ENCODE results near the gene PCNX3. TPM values are rescaled to one million over a fixed set of nuclear protein-coding genes. Genes with fewer than 3 reads are reported as not detected.

PCNX3 gene
- polyA plus RNA-seq, 4 donors, result 24.5 to 38.7 (median 26.3) TPM

DNA sequence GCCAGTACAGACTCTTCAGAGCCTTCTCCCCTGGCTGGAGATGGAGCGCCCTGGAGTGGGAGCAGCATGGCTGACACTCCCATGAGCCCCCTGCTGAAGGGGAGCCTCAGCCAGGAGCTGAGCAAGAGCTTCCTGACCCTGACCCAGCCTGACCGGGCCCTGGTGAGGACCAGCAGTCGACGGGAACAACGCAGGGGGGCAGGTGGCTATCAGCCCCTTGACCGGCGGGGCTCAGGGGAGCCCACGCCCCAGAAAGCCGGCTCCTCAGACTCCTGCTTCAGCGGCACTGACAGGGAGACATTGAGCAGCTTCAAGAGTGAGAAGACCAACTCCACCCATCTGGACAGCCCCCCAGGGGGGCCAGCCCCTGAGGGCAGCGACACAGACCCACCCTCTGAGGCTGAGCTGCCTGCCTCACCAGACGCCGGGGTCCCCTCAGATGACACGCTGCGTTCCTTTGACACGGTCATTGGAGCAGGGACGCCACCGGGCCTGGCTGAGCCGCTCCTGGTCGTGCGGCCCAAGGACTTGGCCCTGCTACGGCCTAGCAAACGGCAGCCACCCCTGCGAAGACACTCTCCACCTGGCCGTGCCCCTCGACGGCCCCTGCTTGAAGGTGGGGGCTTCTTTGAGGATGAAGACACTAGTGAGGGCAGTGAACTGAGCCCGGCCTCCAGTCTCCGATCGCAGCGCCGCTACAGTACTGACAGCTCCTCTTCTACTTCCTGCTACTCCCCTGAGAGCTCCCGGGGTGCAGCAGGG lies 2.6 kb downstream of the PCNX3 start:
- no peak for DNase-seq (ENCODE audit: low read depth in 4 of 4, low spot score in 3 of 4)

DNA sequence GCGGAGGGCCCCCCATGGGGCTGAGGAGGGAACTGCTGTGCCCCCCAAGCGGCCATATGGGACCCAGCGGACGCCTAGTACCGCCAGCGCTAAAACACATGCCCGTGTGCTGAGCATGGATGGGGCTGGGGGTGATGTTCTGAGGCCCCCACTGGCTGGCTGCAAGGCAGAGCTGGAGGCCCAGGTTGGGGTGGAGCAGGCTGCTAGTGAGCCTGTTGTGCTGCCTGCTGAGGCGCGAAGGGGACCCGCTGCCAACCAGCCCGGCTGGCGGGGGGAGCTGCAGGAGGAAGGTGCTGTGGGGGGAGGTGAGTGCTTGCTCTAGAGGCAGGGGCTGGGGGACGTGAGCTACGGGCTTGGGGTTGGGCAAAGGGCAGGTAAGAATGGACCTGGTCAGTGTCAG lies 3.2 kb downstream of the PCNX3 start:
- DNase-seq (ENCODE audit: low read depth in 4 of 4, low spot score in 3 of 4), result no peak

DNA sequence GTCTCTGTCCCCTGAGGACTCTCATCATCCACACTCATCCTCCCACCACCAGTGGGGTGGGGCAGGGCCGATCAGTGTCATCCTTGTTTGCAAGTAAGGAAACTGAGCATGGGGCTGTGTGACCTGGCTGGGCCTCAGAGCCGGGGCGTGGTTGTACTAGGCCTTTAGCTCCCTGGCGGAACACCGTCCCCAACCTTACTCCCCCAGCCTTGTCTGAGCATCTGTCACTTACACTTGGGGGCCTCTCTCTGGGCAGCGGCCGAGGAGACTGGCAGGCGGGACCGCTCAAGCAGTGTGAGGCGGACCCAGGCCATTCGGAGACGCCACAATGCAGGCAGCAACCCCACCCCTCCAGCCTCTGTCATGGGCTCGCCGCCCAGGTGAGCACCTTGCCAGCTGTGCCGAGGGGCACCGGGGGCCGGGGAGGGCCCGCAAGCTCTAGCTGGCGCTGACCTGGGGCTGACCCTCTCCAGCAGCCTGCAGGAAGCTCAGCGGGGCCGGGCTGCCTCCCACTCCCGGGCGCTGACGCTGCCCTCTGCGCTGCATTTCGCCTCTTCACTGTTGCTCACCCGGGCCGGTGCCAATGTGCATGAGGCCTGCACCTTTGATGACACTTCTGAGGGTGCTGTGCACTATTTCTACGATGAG lies 3.8 kb downstream of the PCNX3 start:
- no peak for DNase-seq (ENCODE audit: low read depth in 4 of 4, low spot score in 3 of 4)

DNA sequence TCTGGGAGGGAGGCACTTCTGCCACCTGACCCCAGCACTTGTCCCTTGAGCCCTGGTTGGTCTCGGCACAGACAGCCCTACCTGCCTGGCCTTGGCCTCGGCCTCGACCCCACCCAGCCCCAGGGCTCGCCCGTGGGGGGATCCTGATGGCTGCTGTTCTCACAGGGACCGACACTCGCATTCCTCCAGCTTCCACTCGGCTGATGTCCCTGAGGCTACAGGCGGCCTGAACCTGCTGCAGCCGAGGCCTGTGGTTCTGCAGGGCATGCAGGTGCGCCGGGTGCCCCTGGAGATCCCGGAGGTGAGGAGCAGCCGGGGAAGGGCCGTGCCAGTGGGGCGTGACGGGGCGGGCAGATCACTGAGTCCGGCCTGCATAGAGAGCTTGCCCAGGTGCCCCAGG lies 5.1 kb downstream of the PCNX3 start:
- no peak for DNase-seq (ENCODE audit: low read depth in 4 of 4, low spot score in 3 of 4)

DNA sequence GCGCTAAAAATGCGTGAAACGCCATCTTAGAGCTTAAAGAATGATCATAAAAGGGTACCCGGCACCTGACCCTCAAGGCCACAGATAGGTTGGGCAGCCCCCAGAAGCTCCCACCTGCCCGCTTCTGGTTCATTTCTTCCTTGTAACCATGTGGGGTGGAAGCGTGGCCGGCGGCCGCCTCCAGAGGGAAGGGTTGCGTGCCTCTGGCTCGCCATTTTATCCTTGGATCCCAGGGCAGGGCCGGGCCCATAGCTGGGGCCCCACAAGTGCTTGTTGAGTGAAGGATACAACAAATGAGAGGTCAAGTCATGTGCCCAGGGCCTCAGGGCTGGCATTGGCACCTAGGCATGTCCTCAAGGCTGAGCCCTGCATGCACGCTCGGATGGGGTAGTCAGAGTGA lies 5.9 kb downstream of the PCNX3 start:
- DNase-seq (ENCODE audit: low read depth in 4 of 4, low spot score in 3 of 4), result no peak

GRCh38 chr11:65622011-65622410 lies 6.4 kb downstream of the PCNX3 start:
- no peak for DNase-seq (ENCODE audit: low read depth in 4 of 4, low spot score in 3 of 4)

DNA sequence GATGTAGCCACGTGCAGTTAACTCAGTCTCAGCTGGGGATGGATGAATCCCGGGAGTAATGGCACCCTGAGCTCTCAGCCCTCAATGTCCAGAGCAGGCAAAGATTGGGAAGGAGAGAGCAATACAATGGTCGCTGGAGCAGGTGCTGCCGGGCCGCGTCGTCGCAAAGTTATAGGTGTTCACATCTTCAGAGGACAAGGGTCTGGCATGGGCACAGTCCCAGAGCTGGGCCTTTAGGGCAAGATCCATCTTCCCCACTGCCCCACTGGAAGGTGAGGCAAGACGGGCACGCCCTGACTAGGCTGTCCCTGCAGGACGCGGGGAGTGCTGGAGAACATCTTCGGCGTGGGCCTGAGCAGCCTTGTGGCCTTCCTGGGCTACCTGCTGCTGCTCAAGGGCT lies 7.6 kb downstream of the PCNX3 start:
- DNase-seq (ENCODE audit: low read depth in 4 of 4, low spot score in 3 of 4), result no peak

DNA sequence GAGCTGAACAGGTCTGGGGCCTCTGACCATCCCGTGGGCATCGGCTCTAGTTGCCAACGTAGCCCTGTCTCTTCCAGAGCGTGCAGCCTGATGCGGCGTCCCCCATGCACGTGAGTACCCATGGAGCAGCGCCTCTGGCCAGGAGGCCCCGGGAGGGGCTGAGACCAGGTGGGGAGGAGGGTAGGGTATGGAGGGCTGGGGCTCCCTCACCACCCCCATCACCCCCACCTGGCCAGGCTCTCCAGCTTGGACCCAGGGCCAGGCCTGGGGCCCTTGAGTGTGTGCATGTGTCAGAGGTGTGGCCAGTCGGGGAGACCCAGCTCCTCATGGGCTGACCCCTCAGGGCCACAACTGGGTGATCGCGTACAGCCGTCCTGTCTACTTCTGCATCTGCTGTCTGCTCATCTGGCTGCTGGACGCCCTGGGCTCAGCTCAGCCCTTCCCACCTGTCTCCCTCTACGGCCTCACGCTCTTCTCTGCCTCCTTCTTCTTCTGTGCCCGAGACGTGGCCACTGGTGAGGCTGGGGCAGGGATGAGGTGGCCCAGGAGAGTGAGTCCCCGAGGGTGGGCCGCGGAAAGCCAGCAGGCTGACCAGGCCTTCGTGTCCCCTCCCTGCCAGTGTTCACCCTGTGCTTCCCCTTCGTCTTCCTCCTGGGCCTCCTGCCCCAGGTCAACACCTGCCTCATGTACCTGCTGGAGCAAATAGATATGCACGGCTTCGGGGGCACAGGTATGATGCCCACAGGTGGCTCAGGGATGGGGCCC lies 8.5 kb downstream of the PCNX3 start:
- no peak for DNase-seq (ENCODE audit: low read depth in 4 of 4, low spot score in 3 of 4)

- DNase-seq (ENCODE audit: low read depth in 4 of 4, low spot score in 3 of 4), result no peak
These were observed 9.5 kb downstream of the PCNX3 start for GRCh38 chr11:65624931-65625627.

DNA sequence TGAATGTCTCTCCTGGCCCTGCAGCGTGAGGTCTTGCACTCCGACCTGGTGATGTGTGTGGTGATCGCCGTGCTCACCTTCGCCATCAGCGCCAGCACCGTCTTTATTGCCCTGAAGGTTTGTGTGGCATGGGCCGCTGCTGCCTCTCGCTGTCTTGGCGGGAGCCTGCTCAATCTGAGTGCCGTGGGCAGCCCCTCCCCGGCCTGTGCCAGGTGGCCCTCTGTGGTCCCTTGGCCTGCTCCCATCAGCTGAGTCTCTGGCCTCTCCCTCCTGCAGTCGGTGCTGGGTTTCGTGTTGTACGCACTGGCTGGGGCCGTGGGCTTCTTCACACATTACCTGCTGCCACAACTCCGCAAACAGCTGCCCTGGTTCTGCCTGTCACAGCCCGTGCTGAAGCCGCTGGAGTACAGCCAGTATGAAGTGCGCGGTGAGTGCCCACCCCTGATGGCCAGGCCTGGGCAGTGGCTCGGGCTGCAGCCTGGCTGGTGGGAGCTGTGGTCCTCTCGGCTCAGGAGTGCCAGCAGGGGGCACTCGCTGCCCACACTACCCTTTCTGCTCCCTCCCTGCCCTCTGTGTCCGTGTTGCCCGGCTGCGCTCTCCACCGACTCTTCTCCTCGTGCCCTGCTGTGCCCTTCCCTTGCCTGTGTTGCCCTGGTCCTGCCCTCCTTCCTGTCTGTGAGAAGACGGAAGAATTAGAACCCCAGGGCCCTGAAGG lies 10.2 kb downstream of the PCNX3 start:
- DNase-seq (ENCODE audit: low read depth in 4 of 4, low spot score in 3 of 4), result peak in 1 of 4 donors; percentile 35

DNA sequence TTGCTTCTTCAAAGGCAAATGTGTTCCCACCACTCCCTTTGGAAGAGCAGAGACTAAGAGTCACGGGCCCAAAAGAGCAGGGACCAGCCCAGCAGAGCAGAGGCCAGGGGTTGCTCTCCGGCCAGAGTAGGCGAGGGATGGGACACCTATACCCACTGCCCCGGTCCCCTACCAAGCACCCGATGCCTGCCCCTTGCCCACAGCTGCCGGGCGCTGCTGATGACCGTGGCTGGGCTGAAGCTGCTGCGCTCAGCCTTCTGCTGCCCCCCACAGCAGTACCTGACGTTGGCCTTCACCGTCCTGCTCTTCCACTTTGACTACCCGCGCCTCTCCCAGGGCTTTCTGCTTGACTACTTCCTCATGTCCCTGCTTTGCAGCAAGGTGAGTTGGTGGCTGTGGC lies 11.6 kb downstream of the PCNX3 start:
- no peak for DNase-seq (ENCODE audit: low read depth in 4 of 4, low spot score in 3 of 4)

DNA sequence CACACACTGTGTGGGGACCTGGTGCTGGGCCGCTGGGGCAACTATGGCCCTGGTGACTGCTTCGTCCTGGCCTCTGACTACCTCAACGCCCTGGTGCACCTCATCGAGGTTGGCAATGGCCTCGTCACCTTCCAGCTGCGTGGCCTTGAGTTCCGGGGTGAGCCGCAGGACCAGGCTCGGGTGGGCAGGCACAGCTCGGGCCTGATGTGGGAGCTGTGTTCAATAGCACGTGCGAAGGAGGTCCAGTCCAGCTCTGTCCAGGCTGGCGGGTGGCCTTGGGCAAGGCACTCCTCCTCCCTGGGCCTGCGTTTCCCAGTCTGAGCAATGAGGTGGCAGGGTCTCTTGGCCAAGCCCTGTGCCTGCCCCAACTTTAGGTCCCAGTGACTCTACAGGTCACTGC lies 14.0 kb downstream of the PCNX3 start:
- no peak for DNase-seq (ENCODE audit: low read depth in 4 of 4, low spot score in 3 of 4)

GRCh38 chr11:65630215-65630614 lies 14.6 kb downstream of the PCNX3 start:
- DNase-seq (ENCODE audit: low read depth in 4 of 4, low spot score in 3 of 4), result no peak

DNA sequence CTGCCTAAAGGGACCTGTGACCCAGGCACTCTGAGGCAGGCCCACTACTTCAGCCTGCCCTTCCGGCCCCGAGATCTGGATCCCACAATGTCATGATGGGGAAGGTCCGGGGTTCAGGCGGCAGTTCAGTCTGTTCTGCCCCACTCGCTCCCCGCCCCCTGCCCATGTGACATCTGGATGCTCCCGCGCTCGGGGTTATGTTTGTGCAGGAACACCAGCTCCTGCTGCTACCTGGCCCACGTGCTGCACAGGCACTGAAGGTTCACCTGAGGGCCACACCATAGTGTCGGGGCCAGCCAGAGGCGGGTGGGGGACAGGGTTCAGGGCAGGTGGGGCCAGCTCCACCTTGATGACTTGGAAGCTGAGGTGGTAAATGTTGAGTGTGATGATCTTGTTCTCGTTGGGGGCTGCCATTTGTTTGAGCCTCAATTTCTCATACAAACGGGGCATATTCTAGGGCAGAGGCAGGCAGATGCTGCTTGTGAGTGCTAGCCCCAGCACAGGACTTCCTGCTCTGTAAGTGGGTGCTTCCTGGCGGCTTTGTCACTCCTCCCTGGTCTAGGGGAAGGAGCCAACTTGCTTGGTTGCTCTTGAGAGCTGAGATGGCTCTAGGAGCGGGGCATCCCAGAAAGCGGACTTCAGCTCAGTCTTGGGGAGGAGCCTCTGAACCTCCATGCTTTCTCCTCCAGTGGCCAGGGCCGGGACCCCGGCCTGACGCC lies 18.0 kb downstream of the PCNX3 start:
- no peak for DNase-seq (ENCODE audit: low read depth in 4 of 4, low spot score in 3 of 4)

DNA sequence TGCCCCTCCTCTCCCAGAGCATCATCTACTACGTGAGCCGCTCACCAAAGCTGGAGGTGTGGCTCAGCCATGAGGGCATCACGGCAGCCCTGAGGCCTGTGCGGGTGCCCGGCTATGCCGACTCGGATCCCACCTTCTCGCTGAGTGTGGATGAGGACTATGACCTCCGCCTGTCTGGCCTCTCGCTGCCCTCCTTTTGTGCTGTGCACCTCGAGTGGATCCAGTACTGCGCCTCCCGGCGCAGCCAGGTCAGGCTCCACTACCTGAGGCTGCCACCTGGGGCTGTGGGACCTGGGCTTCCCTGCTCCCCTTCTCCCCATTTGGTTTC lies 18.5 kb downstream of the PCNX3 start:
- no peak for DNase-seq (ENCODE audit: low read depth in 4 of 4, low spot score in 3 of 4)

DNA sequence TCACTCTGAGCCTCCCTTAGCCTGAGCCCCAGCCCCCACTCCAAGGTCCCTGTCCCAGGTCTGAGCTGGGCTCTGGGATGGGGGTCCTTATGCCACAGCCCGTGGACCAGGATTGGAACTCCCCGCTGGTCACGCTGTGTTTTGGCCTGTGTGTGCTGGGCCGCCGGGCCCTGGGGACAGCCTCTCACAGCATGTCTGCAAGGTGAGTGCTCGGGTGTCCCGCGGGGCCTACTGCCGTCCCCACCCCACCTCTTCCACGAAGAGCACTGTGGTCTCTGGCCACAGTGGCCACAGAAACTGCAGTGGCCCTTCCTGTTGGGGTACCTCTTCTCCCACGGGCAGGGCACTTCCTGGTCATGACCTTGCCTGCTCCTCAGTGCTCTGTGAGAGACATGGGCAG lies 18.9 kb downstream of the PCNX3 start:
- DNase-seq (ENCODE audit: low read depth in 4 of 4, low spot score in 3 of 4), result no peak

GRCh38 chr11:65634905-65635731 lies 19.5 kb downstream of the PCNX3 start:
- no peak for DNase-seq (ENCODE audit: low read depth in 4 of 4, low spot score in 3 of 4)

DNA sequence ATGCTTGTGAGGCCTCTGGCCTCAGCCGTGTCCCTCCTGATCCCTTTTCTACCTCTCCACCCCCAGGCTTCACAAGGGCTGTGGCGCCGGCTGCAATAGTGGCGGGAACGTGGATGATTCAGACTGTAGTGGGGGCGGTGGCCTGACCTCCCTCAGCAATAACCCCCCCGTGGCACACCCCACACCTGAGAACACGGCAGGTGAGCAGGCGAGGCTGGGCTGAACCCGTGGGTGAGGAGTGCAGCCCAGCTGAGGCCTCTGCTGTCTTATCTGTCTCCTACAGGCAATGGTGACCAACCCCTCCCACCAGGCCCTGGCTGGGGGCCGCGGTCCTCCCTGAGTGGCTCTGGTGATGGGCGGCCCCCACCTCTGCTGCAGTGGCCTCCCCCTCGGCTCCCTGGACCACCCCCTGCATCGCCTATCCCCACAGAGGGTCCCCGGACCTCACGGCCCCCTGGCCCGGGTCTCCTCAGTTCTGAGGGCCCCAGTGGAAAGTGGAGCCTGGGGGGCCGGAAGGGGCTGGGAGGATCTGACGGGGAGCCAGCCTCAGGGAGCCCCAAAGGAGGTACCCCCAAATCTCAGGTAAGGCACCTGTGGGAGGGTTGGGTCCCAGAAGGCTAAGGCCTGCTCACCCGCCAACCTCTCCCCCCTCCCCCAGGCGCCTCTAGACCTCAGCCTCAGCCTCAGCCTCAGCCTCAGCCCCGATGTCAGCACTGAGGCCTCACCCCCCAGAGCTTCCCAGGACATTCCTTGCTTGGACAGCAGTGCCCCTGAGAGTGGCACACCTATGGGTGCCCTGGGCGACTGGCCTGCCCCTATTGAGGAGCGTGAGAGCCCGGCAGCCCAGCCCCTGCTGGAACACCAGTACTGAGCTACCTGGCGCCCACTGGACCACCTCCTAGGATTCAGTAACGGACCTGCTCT lies 20.8 kb downstream of the PCNX3 start:
- DNase-seq (ENCODE audit: low read depth in 4 of 4, low spot score in 3 of 4), result no peak

All from right renal pelvis (tissue), 4 donors.